Posterior cingulate gyrus (tissue), 11 donors: ENCODE results near the gene DUSP2.

ENCODE experiments used
- DNase-seq, 10 donors: peaks; one replicate each; pipeline versions ENCODE4 v3.0.0 to v3.0.0-alpha.2; 2020 to 2021; ENCODE audit warnings: mixed read lengths in 3 of 10
- intact Hi-C: fragments of 100-400 bp; cut with DNase I; formaldehyde crosslinking; loops from one replicate; pipeline ENCODE4 v1.15.1; 2023

Gene DUSP2

GRCh38 chr2:96137321-96138178 is 7.7 kb downstream of the DUSP2 start:
- intact Hi-C loops = loop anchor here (2.0 kb wide), 1 partner anchor 37 kb away; no protein-coding TSS in a partner anchor
- peak in 2 of 10 donors; percentile 51 to 62 for DNase-seq

- peak in 2 of 10 donors; percentile 31 to 64 for DNase-seq
- intact Hi-C loops = no loop called here
Measured at GRCh38 chr2:96136129-96136720, 9.0 kb downstream of the DUSP2 start.

GRCh38 chr2:96135621-96136020 is 9.6 kb downstream of the DUSP2 start:
- intact Hi-C loops = no loop called here
- DNase-seq = peak in 2 of 10 donors; percentile 35 to 43

GRCh38 chr2:96135171-96135570 is 10.1 kb downstream of the DUSP2 start:
- intact Hi-C loops = no loop called here
- DNase-seq = peak in 2 of 10 donors; percentile 16 to 62

- intact Hi-C loops = no loop called here
- DNase-seq = no peak
Measured at GRCh38 chr2:96134421-96134820, 10.8 kb downstream of the DUSP2 start.

- intact Hi-C loops = no loop called here
- peak in 1 of 10 donors; percentile 48 for DNase-seq
Measured at GRCh38 chr2:96131813-96132745, 13.2 kb downstream of the DUSP2 start.

GRCh38 chr2:96131152-96131812 is 14.0 kb downstream of the DUSP2 start:
- intact Hi-C loops = no loop called here

GRCh38 chr2:96130483-96130882 is 14.8 kb downstream of the DUSP2 start:
- intact Hi-C loops = no loop called here
- no peak for DNase-seq

More at GRCh38 chr2:96131152-96131812, 14.0 kb downstream of the DUSP2 start:
- DNase-seq = no peak

GRCh38 chr2:96129528-96130120 is 15.6 kb downstream of the DUSP2 start:
- DNase-seq = peak in 1 of 10 donors; percentile 5
- intact Hi-C loops = no loop called here

- peak in 1 of 10 donors; percentile 9 for DNase-seq
- intact Hi-C loops = no loop called here
Measured at GRCh38 chr2:96128456-96128855, 16.8 kb downstream of the DUSP2 start.

- intact Hi-C loops = no loop called here
- DNase-seq = peak in 1 of 10 donors; percentile 59
Measured at GRCh38 chr2:96124406-96125265, 20.6 kb downstream of the DUSP2 start.

- peak in 1 of 10 donors; percentile 63 for DNase-seq
- intact Hi-C loops = no loop called here
Measured at GRCh38 chr2:96123936-96124335, 21.3 kb downstream of the DUSP2 start.

- intact Hi-C loops = no loop called here
- DNase-seq = peak in 1 of 10 donors; percentile 68
Measured at GRCh38 chr2:96123290-96123689, 21.9 kb downstream of the DUSP2 start.

- intact Hi-C loops = no loop called here
- DNase-seq = peak in 2 of 10 donors; percentile 18 to 49
Measured at GRCh38 chr2:96122391-96122790, 22.8 kb downstream of the DUSP2 start.

- intact Hi-C loops = no loop called here
- peak in 1 of 10 donors; percentile 3 for DNase-seq
Measured at GRCh38 chr2:96121414-96121813, 23.8 kb downstream of the DUSP2 start.

- intact Hi-C loops = no loop called here
- peak in 3 of 10 donors; percentile 8 to 63 (median 18) for DNase-seq
Measured at GRCh38 chr2:96120991-96121390, 24.2 kb downstream of the DUSP2 start.

- intact Hi-C loops = no loop called here
- peak in 3 of 10 donors; percentile 30 to 76 (median 43) for DNase-seq
Measured at GRCh38 chr2:96120091-96120720, 25.0 kb downstream of the DUSP2 start.

- peak in 2 of 10 donors; percentile 27 to 40 for DNase-seq
- intact Hi-C loops = loop anchor here (5.0 to 10.0 kb wide), 3 partner anchors 47 to 125 kb away; partner anchors contain the start of gene ANKRD36C
Measured at GRCh38 chr2:96119389-96119751, 25.9 kb downstream of the DUSP2 start.
